ENCODE results near the gene CALN1.

DNA sequence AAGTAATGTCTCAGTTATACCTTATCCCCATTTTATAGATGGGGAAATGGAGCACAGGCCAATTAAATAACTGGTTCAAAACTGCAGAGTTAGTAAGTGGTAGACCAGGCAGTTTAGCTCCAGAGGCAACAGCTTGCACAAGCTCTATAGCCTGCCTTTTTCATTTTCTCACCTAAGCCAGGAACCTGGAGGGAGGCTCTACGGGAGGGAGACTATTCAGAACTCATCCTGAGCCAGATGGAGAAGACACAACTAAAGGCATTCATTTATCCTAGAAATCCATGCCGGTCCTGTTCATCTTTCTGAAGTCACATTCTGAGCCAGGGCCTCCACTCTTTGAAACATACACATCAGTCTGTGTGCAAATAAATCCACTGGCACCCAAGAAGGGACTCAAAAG is 103.2 kb downstream of the CALN1 start:
- TF ChIP-seq, protein P1, sequence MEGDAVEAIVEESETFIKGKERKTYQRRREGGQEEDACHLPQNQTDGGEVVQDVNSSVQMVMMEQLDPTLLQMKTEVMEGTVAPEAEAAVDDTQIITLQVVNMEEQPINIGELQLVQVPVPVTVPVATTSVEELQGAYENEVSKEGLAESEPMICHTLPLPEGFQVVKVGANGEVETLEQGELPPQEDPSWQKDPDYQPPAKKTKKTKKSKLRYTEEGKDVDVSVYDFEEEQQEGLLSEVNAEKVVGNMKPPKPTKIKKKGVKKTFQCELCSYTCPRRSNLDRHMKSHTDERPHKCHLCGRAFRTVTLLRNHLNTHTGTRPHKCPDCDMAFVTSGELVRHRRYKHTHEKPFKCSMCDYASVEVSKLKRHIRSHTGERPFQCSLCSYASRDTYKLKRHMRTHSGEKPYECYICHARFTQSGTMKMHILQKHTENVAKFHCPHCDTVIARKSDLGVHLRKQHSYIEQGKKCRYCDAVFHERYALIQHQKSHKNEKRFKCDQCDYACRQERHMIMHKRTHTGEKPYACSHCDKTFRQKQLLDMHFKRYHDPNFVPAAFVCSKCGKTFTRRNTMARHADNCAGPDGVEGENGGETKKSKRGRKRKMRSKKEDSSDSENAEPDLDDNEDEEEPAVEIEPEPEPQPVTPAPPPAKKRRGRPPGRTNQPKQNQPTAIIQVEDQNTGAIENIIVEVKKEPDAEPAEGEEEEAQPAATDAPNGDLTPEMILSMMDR (conservative IDR thresholded peaks at IDR 0.05), result no peak
- no peak for TF ChIP-seq ZFX (IDR thresholded peaks at IDR 0.05)
